Ovary (tissue), 9 donors: ENCODE measurements around the gene CA6. TPM values are rescaled to one million over a fixed set of nuclear protein-coding genes. Genes with fewer than 3 reads are reported as not detected.

Source experiments
- DNase-seq, 5 donors: peaks; one replicate each; pipeline ENCODE4 v3.0.0-alpha.2; 2019 to 2020
- H3K27ac ChIP-seq, 2 donors: fragments of 200-600 bp; one replicate each; pipeline versions ENCODE4 v1.5.1 to v1.8.0; 2019 to 2022
- H3K27me3 ChIP-seq: fragments of 200-600 bp; one replicate; pipeline ENCODE4 v1.8.0; 2022
- H3K36me3 ChIP-seq: fragments of 200-600 bp; sonication (generic); one replicate; pipeline ENCODE4 v1.5.1; 2019
- H3K4me1 ChIP-seq: one replicate; pipeline ENCODE4 v1.8.1; 2013; ENCODE audit warnings: mild to moderate bottlenecking, moderate library complexity; ENCODE audit not compliant: insufficient read depth
- H3K4me3 ChIP-seq: fragments of 200-600 bp; sonication (generic); one replicate; pipeline ENCODE4 v1.5.1; 2017
- H3K9me3 ChIP-seq, 2 donors: fragments of 200-600 bp in 1 of 2; sonication (generic) in 1 of 2; one replicate each; pipeline versions ENCODE4 v1.5.1 to v1.8.1; 2013 to 2019; ENCODE audit warnings: mild to moderate bottlenecking in 1 of 2, moderate library complexity in 1 of 2
- EP300 ChIP-seq: sonication (generic); formaldehyde crosslinking; IDR thresholded peaks from one replicate; pipeline ENCODE4 v1.6.1; 2017; ENCODE audit warnings: antibody characterized with exemption
- POLR2A ChIP-seq: fragments of 450-650 bp; IDR thresholded peaks from one replicate; pipeline ENCODE4 v1.6.1; 2017; ENCODE audit warnings: antibody characterized with exemption, mild to moderate bottlenecking, moderate library complexity
- WGBS, 3 donors: extraction: QIAGEN DNeasy Blood & Tissue Kit in 1 of 3; methylation state at CpG; one replicate each; pipeline versions ENCODE4 v1.1.5 to v1.1.7; 2013 to 2017; 5-methylcytosine and 5-hydroxymethylcytosine counted together
- intact Hi-C, 4 donors: fragments of 100-400 bp; cut with DNase I; formaldehyde crosslinking; loops; one replicate each; pipeline versions ENCODE4 v1.11.0 to v1.15.1; 2022 to 2023
- polyA plus RNA-seq, 2 donors: library from polyadenylated mRNA; stranded (reverse); fragments of 200-250 nt in 1 of 2; fragments of 350-450 nt in 1 of 2; fragmentation: Illumina TruSeq in 1 of 2; extraction: RNeasy Lipid Tissue Mini Kit (QIAGEN cat#74804) in 1 of 2; gene quantifications; one replicate each; pipeline ENCODE4 v1.2.3, GENCODE V29; 2013 to 2014
- total RNA-seq, 7 donors: library from RNA; depleted of rRNA in 2 of 7; stranded (reverse); fragments of >200 nt in 2 of 7; fragmentation: NEBNext Ultra II Directional in 3 of 7; extraction: Animal tissue kit (Norgen Biotek cat#: 25700) in 3 of 7; gene quantifications; one replicate each; pipeline versions ENCODE4 v1.1.0 to v1.2.4, GENCODE V29; 2016 to 2023
- TF ChIP-seq, protein P1 (sequence below), 3 donors: fragments of 450-650 bp in 2 of 3; fragments of 200-600 bp in 1 of 3; IDR thresholded peaks; one replicate each; pipeline versions ENCODE4 v1.5.1 to v1.8.0; 2016 to 2022; ENCODE audit warnings: antibody characterized with exemption in 3 of 3, mild to moderate bottlenecking in 1 of 3
- donor health status: DM: no; HTN: no; CAD: no; lungs with moderate emphysema.
- donor health status: DM: no; HTN: no; CAD: no.
- donor health status: Bipolar disorder and iron deficiency.
- donor health status: DM: yes; HTN: yes; CAD: no.
- donor health status: DM: no; HTN: no; CAD: no.
- donor health status: DM: yes; HTN: yes; CAD: no.

CA6 gene
- total and polyA plus RNA-seq, 9 donors = not detected

DNA sequence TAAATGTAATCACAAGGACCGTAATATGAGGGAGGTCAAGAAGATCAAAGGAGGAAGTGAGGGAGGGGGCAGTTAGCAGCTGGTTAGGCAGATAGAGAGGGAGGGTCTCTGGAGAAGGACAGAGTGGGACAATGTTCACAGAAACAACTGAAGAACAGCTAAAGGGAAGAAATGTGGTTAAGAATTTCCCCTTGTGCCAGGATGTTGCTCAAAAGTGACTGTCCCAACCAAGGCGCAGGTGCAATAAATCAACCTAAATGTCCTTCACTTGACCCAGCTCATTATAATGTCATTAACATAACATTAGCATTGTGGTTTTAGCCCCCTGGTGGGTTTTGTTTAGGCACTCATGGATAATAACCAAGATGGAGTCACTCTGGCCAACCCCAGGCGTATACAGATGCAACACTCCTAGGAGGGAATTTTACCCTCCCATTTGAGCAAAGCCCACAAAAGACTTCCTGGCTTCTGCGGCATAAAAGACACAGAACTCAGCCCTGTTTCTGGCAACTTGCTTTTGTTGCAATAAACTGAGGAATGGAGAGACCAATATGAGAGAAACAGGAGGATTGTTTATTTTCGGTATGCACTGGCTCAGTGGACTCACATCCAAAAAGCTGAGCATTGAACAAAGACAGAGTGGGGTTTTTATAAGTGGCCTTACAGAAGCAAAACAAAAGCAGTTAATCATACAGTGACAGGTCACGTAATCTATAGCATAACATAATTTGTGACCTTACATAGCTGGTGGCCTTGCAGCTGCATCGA is 7.3 kb upstream of the CA6 start:
- no peaks in the 10 kb centered on the region for H3K4me1 ChIP-seq
- DNase-seq = no peak
- peak overlapping the region; percentile 36 to 38 for H3K27ac ChIP-seq
- H3K27me3 ChIP-seq = no peaks in the 10 kb centered on the region
- H3K9me3 ChIP-seq = no peaks in the 10 kb centered on the region
- intact Hi-C loops = loop anchor here in 1 of 4 donors (10.0 kb wide), 1 partner anchor 166 kb away; no protein-coding TSS in a partner anchor
- no peaks in the 10 kb centered on the region for H3K36me3 ChIP-seq
- 25 to 42% (median 37%) methylated on average over 7 of the region's 7 CpGs for WGBS, 3 donors
- H3K4me3 ChIP-seq = no peak overlapping the region
- TF ChIP-seq POLR2A (no peak), EP300 (no peak)
- TF ChIP-seq, protein P1, sequence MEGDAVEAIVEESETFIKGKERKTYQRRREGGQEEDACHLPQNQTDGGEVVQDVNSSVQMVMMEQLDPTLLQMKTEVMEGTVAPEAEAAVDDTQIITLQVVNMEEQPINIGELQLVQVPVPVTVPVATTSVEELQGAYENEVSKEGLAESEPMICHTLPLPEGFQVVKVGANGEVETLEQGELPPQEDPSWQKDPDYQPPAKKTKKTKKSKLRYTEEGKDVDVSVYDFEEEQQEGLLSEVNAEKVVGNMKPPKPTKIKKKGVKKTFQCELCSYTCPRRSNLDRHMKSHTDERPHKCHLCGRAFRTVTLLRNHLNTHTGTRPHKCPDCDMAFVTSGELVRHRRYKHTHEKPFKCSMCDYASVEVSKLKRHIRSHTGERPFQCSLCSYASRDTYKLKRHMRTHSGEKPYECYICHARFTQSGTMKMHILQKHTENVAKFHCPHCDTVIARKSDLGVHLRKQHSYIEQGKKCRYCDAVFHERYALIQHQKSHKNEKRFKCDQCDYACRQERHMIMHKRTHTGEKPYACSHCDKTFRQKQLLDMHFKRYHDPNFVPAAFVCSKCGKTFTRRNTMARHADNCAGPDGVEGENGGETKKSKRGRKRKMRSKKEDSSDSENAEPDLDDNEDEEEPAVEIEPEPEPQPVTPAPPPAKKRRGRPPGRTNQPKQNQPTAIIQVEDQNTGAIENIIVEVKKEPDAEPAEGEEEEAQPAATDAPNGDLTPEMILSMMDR (IDR thresholded peaks at IDR 0.05) = no peak

DNA sequence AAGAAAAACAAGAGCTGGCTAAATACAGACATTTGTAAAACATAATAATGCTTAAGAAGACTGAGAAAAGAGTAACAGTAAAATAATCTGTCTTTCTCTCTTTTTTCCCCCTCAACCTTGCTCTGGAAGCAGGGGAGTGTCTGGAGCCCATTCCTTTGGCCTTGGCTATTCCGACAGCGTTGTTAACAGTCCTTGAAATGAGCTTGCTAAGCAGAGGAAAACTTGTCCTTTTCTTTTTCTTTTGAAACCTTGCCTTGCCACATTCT is 6.7 kb upstream of the CA6 start:
- 8 to 25% (median 8%) methylated on average over 2 of the region's 2 CpGs for WGBS, 3 donors
- TF ChIP-seq POLR2A (no peak), EP300 (no peak)
- TF ChIP-seq, protein P1 (IDR thresholded peaks at IDR 0.05) = no peak
- intact Hi-C loops = loop anchor here in 1 of 4 donors (10.0 kb wide), 1 partner anchor 166 kb away; no protein-coding TSS in a partner anchor
- H3K4me3 ChIP-seq = no peak overlapping the region
- no peaks in the 10 kb centered on the region for H3K4me1 ChIP-seq
- H3K9me3 ChIP-seq = no peaks in the 10 kb centered on the region
- peak overlapping the region in 1 of 2 donors; percentile 36 for H3K27ac ChIP-seq
- no peaks in the 10 kb centered on the region for H3K36me3 ChIP-seq
- H3K27me3 ChIP-seq = no peaks in the 10 kb centered on the region
- DNase-seq = no peak

DNA sequence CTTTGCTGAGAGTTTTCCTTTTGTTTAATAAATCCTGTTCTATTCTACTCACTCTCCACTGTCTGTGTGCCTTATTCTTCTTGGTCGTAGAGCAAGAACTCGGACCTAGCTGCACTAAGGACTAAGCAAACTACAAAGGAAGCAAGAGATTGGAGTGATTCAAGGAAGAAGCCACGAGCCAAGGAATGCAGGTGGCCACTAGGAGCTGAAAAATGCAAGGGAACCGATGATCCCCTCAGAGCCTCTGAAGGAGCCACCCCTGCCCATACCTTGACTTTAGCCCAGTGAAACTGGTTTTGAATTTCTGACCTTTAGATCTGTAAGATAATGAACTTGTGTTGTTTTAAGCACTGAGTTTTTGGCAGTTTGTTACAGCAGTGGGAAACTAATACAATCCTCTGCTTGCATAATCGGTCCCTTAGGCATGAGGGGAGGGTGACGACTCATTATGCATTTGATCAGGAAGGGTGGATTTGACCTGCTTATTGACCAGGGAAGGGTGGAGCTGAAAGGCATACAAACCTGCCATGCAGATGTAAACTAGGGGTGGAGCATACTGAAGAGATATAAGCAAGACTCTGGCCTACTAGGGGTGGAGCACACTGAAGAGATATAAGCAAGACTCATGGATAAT is 6.2 kb upstream of the CA6 start:
- no peak for DNase-seq
- Histone ChIP-seq H3K4me1 (no peaks in the 10 kb centered on the region), H3K36me3 (no peaks in the 10 kb centered on the region), H3K9me3 (no peaks in the 10 kb centered on the region), H3K4me3 (no peak overlapping the region), H3K27me3 (no peaks in the 10 kb centered on the region), H3K27ac (peak overlapping the region in 1 of 2 donors; percentile 36)
- TF ChIP-seq EP300 = no peak
- TF ChIP-seq, protein P1 (IDR thresholded peaks at IDR 0.05) = no peak
- no peak for TF ChIP-seq POLR2A
- intact Hi-C loops = loop anchor here in 1 of 4 donors (10.0 kb wide), 1 partner anchor 165 kb away; no protein-coding TSS in a partner anchor
- 43 to 66% (median 46%) methylated on average over 6 of the region's 6 CpGs for WGBS, 3 donors

DNA sequence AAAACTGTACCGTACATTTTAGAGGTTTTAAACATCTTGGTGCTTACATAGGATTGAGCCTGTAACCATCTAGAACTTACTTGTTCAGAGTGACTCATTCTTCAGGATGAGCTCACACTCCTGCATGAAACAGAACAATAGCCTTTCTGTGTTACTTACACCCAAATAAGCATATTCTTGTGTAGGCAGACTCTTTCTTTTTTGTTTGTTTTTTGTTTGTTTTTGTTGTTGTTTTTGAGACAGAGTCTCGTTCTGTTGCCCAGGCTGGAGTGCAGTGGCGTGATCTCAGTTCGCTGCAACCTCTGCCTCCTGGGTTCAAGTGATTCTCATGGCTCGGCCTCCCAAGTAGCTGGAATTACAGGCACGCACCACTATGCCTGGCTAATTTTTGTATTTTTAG is 3.8 kb upstream of the CA6 start:
- no peak overlapping the region for H3K4me3 ChIP-seq
- H3K9me3 ChIP-seq = no peaks in the 10 kb centered on the region
- H3K4me1 ChIP-seq = no peaks in the 10 kb centered on the region
- H3K36me3 ChIP-seq = no peaks in the 10 kb centered on the region
- no peak overlapping the region for H3K27ac ChIP-seq
- DNase-seq = no peak
- intact Hi-C loops = no loop called here
- TF ChIP-seq EP300 = no peak
- TF ChIP-seq POLR2A = no peak
- TF ChIP-seq, protein P1 (IDR thresholded peaks at IDR 0.05) = no peak
- 85 to 89% (median 87%) methylated on average over 6 of the region's 6 CpGs for WGBS, 3 donors
- H3K27me3 ChIP-seq = no peaks in the 10 kb centered on the region
